NCI-H82 (cell line): ENCODE results near the gene SDC3.

ENCODE experiments used
- DNase-seq: peaks from one replicate; lab custom pipeline; 2025; lab: John Stamatoyannopoulos, UW

The SDC3 gene

DNA sequence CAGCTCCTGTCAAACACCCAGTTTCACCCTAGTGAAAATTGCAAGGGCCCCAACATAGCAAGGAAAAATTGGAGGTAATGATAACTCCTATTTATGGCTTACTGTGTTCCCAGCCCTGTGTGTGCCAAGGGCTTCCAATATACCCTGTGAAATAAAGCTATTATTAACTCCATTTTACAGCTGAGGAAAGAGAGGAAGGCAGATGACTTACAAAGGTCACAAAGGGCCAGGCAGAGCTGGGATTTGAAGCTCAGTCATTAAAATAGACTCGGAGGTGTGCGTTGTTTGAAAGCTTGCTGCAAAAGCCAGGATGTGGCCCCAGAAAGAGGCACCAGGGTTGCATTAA lies 20.2 kb upstream of the SDC3 start:
- no peak for DNase-seq

DNA sequence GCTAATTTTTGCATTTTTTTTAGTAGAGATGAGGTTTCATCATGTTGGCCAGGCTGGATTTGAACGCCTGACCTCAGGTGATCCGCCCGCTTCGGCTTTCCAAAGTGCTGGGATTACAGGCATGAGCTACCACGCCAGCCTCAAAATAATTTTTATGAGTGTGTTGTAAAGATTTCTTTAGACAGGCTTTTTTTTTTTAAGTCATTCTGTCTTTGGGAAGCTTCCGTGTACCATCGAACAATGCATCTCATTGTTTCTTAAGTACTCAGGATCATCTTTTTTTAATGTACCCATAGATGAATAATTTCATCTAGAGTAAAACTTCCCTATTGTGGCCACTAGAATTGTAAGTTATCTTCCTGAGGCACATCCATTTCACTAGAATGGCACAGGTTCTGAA lies 19.6 kb upstream of the SDC3 start:
- peak; percentile 38 for DNase-seq

DNA sequence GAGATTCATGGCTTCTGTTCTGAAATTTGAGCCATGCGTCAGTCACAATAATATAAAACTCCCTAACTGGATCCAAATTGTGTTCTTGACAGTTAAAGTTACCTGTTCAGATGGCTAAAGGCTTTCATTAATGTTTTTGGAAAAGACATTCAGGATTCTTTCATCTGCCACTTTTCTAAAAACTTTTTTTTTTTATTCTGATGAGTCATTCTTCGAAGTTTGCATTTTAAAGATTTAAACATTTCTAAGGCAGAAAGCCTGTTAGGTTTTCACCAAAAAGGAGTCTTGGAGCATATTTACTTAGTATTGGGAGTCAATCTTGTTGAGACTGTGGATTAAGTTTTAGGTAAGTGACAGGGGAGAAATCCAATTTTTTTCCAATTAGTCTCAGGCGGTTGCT lies 18.9 kb upstream of the SDC3 start:
- peak; percentile 77 for DNase-seq

DNA sequence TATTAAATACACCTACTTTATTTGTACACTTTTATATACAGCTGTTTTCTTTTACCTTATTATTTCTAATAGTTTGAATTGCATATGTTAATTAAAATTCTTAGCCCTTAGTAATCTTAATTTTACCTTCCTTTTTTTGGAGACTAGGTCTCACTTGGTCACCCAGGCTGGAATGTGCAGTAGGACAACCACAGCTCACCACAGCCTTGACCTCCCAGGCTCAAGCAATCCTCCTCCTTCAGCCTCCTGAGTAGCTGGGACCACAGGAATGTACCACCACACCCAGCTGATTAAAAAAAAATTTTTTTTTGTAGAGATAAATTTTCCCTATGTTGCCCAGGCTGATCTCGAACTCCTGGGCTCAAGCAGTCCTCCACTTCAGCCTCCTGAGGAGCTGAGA lies 15.0 kb upstream of the SDC3 start:
- no peak for DNase-seq

DNA sequence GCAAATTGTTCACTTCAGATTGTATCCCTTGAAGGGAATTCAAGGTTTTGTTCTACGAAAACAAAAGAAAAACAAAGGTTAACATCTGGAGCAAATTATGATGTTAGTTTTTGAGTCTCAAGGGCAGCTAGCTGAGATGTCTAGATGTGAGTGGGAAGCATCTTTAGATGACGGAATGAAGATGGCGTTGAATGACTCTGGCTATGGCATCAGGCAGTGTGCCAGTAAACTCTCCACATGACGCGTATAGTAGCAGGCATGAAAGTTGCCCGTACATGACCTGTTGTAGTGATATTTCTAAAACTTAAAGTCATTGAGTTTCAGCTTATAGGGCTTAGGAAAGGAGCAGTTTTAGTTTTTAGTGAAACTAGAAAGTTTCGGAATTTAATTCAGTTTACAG lies 12.3 kb upstream of the SDC3 start:
- no peak for DNase-seq

DNA sequence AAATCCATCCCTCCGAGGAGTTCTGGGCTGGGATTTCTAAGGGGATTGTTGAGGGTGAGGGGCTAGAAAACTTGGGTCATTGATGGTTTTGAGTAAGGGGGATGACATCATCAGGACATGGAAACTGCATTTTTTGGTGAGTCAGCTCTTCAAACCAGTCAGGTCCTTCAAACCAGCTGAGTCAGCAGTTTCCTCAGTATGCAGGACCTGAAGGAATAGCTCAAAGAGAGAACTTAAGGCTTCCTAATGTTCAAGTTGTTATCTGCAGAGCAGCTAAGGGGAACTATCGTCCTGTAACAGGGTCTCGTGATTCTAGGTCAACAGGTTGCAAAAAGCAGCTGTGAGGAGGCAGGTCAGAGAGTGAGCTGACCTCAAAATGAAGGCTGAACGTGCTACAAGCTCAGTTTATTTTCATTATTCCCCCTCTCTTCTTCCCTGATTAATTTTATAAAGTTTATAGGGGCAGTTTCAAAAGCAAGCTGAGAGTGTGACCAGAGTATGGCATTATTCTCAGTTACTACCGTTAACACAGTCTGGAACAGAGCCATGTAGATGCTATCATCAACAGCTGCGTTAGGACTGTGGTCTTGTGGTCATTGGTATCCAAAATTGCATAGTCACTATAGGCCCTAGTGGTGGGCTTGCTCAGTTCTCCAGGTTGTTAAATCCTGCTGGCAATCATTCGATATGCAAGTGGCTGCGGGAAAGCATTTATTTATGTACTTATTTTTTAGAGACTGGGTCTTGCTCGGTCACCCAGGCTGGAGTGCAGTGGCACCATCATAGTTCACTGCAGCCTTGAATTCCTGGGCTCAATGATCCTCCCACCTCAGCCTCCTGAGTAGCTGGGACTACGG lies 10.7 kb upstream of the SDC3 start:
- no peak for DNase-seq

DNA sequence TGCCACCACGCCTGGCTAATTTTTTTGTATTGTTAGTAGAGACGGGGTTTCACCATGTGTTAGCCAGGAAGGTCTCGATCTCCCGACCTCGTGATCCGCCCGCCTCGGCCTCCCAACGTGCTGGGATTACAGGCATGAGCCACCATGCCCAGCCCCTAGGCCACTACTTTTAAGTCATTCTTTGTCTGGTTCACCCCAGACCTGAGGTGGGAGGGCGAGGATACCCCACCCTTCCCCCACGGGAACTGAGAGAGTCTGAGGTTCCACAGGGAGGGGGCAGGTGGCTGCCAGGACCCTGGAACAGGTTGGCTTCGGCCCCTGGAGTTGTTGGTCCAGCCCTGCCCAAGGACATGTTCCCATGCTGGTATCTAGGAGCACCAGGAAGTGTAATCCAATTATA lies 7.7 kb upstream of the SDC3 start:
- no peak for DNase-seq

DNA sequence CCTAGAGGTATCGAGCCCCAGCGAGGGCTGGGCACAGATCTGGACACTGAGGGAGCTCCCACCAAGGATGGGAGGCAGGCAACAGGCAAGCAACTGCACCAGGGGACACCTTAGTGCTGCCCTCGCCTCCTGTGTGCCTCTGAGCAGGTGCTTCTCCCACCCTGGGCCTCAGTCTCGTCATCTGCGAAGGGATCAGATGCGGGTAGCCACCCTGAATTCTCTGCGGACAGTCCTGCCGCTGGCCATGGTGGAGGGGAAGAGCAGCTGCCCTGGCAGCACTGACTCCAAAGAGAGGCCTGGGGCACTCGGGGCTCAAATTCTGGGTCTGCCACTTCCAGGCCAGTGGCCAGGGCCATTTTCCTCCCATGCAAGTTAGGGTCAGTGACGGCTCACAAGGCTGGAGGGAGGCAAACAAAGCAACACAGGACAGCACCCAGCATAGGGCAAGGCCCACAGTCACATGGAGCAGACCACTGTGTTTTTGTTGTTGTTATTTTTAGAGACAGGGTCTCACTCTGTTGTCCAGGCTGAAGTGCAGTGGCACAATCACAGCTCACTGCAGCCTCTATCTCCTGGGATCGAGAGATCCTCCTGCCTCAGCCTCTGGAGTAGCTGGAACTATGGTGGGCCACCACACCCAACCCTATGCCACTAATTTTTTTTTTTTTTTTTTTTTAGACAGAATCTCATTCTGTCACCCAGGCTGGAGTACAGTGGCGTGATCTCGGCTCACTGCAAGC lies 7.1 kb upstream of the SDC3 start:
- DNase-seq, result no peak

DNA sequence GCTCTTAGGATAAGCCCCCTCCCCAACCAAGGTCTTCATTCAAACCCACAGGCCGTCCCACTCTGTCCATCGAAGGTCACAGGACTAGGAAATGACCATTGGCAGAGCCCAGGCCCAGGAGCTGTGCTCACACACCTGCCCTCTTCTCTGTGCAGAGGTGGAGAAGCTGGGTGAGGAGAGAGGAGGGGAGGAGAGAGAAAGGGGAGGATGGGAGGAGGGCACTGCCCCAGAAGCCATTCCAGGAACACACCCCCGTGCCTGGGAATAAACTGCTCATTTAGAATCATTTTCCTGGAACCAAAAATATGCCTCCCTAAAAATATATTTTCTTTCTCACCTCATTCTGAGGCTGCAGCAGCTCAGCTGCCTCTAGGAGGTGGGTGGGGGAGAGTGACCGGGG lies 6.4 kb upstream of the SDC3 start:
- no peak for DNase-seq

DNA sequence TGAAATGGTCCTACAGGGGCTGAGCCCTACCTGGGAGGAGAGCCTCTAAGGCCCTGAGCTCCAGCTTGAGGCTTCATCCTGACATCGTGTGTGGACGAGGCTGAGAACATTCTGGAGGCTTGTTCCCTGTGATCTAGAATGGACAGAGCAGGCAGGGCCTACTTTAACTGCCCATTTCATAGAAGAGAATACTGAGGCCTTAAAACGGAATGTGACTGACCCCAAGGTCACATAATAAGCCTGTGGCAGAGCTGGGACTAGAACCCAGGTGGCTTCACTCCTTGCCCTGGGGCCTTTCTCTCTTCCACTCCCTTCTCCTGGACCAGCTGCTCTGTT lies 6.0 kb upstream of the SDC3 start:
- DNase-seq, result no peak

DNA sequence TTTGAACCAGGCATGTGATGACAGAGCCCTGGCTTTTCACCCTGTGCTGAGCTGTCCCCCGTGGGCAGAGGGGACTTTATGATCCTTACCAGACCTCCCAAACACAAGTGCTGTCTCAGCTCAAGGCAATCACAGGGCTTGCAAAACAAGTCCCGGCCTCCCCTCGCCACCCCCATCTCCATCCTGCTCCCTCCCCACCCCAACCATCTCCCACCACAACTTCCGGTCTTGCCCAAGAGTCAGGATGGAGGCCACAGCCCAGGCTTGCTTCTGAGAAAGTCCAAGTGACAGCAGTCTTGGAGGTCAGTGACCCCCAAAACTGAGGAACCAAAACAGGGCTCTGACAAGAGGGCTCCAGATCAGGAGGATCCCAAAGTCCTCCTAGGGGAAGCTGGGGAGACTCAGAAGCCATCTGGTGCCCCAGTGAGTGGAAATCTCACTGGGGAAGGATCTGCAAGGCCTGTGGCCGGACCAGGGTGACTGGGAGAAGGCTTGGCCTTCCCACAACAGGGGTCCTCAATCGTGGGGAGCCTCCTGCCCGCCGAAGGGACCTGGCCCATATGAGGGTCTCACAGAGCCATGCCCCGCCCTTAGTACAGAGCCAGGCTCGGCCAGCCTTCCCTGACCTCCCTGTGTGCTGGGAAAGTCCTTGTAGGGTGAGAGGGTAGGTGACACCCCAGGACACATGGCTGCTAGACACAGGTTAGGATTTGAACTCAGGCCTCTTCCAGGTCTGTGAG lies 4.5 kb upstream of the SDC3 start:
- DNase-seq, result no peak

DNA sequence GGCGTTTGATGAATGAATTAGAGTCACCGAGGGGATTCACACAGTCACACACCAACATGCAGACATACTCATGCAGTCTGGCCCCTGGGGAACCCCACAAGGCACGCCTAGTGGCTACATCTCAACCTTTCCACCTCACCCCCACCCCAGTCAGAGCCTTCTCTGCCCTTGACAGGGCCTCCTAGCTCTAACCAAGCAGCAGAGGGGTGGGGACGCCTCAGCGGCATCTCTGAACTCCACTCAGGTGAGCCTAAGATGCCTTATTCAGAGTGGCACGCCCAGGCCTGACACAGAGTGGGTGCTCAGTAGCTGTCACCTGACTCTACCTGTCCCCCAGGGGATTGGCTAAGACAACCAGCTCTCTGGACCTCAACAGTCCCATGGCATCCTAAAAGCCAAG lies 3.7 kb upstream of the SDC3 start:
- DNase-seq, result no peak

DNA sequence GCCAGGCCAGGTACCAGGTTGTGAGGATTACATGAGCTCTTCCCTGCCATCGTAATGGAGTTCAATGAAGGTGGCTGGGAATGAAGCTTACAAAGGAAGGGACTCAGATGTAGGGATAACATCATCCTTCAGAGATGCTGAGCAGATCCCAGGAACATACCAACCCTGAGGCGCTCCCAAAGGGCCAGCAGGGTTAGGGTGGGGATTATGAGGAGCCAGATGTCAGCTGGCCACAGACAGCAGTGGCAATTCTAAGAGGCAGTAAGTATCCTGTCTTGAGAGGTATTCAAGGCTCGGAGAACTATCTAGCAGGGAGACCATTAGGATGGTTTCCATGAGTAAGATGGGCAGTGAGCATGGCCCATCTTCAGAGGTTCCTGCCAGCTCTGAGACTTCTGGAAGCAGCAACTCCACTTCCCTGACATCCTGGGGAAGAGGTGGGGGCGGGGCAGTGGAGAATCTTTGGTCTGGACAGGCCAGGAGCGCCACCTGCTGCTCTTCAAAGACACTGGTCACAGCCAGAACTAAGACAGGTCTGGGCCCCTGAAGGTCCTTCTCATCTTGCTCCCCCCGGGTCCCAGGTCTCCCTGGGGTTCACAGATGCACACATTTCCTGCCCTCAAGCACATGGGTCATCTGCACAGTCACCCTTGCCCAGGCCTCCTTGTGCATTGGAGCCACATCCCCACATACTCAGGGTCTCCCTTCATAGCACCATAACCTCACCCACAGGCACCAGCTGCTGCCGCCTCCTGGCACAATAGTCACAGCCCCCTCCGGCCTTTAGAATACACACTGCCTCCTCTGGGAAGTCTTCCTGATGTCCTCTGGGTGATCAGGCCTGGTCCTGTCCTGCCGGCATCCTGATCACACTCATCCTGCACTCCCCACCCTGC lies 2.7 kb upstream of the SDC3 start:
- peak; percentile 94 for DNase-seq

DNA sequence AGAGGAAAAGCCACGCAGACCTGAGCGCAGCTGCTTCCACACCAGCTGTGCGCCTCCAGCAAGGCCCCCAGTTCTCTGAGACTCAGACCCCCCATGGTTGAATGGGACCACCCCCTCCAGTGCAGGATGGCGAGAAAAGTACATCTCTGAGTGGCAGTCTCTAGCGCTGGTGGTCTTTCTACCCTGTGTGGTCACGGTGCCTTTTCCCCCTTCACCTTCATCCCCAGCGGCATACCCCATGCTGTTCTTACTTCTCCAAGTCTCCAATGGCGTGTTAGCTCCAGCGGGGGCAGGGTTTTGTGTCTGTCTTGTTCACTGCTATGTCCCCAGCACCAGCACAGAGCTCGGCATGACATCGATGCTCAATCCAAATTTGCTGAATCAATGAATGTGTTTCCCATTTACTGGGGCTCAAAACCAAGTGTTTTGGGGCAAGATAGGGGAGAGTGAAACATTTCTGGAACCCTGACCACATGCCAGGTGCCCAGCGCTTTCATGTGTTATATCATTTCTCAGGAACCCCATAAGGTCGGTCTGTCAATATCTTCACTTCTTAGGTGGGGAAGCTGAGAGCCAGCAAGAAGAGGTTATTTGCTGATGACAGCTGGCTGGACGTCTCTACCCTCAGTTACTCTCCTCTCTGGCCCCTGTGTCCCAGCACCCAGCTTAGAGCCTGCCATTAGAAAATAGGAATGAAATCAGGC lies 959 bp upstream of the SDC3 start:
- peak; percentile 54 for DNase-seq

DNA sequence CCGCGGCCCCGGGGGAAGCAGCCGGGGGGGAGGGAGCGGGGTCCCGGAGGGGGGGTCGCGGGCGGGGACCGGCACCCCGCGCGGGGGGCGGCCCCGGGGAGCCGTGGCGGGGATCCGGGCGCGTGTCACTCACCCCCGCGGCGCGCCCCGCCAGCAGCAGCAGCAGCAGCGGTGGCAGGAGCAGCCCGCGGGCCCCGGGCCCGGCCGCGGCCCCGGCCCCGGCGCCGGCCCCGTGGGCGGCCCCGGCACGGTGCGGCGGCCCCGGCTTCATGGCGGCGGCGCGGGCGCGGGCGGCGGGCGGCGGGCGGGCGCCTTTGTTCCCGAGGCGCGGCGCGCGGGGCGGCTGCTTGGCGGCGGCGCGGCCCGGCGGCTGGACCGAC lies 252 bp downstream of the SDC3 start:
- DNase-seq, result no peak

DNA sequence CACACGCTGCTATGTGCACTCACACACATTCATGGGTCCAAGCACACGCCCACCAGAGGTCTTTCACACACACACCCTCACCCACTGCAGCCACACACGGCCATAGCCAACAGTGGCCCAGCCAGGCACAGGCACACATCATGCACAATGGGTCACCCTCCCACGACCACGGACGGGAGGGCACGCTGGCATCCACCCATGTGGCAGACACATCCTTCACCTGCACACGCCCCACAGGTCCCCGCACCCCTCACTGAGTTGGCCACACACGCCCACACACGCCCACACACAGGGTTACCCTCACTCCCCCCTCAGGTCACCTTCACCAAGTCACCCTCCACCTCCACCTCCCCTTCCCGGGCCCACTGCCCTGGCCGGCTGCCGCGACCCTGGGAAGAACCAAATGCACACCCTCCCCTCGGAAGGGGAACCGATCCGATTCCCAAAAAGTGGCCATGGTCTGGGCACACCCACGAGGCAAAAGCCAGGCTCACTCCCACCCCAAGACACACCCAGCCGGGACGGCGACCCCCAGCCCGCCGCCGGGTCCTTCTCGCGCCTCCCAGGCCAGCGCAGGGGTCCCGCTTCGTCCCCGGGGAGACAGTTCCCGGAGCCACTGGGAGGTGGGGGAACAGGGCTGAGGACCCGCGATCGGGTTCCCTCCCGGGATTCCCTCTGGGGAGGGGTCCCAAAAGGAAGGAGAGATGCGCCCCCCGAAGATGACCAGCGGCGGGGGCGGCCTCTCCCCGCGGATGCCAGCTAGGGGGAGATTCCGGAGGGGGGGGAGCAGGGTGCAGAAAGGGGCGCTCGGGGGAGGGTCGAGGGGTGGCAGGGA lies 860 bp downstream of the SDC3 start:
- DNase-seq, result no peak

DNA sequence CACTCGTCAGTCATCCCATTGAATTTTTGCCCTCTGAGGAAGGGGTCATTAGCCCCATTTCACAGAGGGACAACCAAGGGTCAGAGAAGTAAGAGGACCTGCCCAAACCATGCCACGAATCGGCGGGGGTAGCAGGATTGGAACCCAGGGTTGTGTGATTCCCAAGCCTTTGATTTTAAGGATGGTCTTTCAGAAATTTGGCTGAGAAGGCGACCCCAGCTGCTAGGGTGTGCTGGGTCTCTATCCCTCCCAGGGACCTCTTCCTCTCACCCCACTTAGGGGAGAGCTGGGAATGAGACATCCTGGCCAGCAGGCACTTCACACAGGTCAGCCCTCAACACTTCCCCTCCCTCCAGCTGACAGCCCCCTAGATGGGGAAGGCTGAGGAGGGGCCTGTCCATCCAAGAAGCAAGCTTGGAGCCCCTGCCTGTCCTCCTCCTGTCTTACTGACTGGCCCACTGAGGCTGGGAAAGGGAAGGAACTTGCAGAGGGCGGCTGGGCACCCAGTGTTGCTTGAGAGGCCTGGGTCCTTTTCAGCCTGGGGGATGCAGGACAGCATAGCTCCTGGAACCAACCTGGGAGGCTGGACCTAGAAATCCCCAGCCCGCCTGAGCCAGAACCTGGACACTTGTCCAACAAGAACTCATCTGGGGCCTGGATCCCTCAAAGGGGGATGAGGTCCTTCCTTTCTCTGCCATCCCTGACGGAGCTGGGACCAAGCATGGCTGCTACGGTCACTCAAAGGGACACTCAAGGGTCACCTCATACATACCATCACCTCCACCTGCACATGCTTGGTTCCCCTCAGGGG lies 1.7 kb downstream of the SDC3 start:
- no peak for DNase-seq

DNA sequence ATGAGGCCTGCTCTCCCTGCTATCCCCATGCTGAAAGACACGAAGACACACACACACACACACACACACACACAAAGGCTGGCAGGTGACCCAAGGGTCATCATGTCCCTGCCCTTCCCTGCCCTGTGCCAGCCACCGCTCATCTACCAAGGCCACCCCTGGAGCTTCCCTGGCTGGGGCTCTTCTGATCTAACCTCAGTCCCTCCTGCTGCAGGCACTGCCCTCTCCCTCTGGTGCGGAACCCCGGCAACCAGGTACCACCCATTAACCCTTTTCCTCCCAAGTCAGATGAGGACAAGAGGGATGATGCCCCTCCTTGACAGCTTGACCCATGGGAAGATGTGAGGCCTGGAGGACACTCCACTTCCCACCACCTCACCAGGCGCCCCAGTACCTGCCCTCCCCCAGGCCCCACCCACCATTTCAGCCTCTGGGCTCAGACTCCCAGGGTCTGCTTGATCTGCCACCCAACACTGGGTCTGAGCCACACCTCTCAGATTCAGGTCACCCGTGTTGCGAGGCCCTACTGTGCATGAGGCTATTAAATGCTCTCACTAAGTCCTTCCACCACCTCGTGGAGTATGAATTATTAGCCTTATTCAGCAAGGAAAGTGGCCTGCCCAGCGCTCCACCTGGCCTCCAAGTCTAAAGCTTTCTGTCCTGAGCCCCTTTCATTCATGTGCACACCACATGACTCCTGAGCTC lies 2.5 kb downstream of the SDC3 start:
- no peak for DNase-seq

DNA sequence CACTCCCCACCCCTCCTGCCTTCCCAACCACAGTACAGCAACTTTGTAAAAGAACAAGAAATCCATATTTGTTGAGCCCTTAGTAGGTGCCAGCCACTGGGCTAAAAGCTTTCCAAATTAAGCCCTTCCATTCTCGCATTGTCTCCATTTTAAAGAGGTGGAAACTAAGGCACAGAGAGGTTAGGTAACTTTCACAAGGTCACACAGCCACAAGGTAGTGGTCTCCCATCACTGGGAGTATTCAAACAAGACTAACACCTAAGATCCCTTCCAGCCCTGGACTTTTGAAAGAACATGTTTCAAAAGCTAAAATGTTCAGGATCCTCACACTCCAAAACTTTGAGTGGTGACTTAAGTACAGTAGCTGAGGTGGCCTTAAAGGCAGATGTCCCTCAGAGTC lies 3.2 kb downstream of the SDC3 start:
- DNase-seq, result no peak
